NCI-H1092 treated with DMSO at 0.1 percent for 48 hours (cell line): ENCODE measurements around the gene PITPNC1.
"Not testable (repeated sequence)": the region's sequence is repeated elsewhere in the genome, so short reads cannot be mapped to it uniquely, and the experiment has no call there.

ENCODE experiments used
- DNase-seq: peaks from one replicate; lab custom pipeline; 2025; lab: John Stamatoyannopoulos, UW

Gene PITPNC1

DNA sequence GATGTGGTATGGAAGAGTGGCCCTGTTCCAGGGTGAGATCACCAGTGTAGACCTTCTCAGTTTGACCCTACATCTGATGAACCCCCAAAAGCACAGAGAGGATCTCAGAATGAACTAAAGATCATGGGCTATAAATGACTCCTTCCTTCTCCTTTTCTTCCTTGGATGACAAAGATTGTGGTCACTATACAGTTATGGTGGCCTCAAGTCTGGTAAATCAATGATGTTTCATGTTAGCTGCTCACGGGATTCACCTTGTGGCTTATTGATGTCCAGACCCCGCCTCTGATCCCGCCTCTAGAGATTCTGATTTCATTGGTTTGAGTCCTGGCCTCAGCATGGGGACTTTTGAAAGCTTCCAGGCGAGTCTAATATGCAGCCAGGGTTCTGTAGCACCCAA lies 112.2 kb downstream of the PITPNC1 start:
- DNase-seq, result no peak

- DNase-seq, result no peak
These were observed 113.4 kb downstream of the PITPNC1 start for GRCh38 chr17:67490471-67490870.

GRCh38 chr17:67491009-67491680 lies 114.1 kb downstream of the PITPNC1 start:
- peak; percentile 48 for DNase-seq

GRCh38 chr17:67491681-67492024 lies 114.6 kb downstream of the PITPNC1 start:
- DNase-seq, result no peak

DNA sequence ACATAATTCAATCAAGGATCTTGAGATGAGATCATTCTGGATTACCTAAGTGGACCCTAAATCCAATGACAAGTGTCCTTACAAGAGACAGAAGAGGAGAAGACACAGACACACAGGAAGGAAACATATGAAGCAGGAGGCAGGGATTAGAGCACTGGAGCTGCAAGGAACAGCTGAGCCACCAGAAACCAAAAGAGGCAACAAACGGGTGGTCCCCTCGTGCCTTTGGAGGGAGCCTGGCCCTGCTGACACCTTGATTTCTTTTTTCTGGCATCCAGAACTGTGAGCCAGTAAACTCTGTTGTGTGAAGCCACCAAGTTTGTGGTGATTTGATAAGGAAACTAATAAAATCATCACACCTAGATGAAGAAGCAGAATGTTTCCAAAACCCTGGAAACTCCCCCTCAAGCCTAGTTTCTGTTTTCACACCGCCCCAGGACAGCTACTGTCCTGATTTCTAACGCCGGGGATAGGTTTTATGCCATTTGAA lies 115.2 kb downstream of the PITPNC1 start:
- DNase-seq, result no peak

- no peak for DNase-seq
These were observed 115.9 kb downstream of the PITPNC1 start for GRCh38 chr17:67492824-67493517.

- no peak for DNase-seq
These were observed 116.7 kb downstream of the PITPNC1 start for GRCh38 chr17:67493812-67494211.

DNA sequence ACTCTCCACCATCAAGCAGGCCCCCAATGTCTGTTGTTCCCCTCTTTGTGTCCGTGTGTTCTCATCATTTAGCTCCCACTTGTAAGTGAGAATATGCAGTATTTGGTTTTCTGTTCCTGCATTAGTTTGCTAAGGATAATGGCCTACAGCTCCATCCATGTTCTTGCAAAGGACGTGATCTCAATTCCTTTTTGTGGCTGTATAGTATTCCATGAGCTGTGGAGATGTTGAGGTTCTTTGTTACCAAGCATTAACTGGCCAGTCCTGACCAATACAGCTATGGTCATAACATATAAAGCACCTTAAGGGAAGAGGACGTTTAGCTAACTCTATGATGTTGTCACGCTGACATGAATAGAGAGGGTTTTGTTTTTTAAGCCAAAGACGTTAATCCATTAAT lies 118.5 kb downstream of the PITPNC1 start:
- not testable (repeated sequence) for DNase-seq

DNA sequence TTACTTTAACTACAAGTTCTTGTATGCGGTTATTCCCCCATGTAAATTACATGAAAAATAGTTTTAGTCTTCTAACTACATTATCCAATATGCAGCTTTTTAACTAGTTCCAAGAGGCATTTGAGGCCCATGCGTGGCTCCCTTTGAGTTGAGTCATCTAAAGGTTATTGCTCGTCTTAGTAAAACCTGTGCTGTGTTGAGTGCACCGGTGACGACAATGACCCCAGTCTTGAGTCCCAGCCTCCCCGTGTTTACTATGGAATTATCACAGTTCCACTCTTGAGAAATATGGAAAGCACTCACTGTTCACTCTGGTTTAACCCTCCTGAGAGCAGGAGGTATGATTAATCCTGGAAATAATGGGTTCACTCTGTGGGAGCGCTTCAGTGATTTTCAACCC lies 119.2 kb downstream of the PITPNC1 start:
- no peak for DNase-seq

GRCh38 chr17:67499685-67500084 lies 122.6 kb downstream of the PITPNC1 start:
- no peak for DNase-seq

DNA sequence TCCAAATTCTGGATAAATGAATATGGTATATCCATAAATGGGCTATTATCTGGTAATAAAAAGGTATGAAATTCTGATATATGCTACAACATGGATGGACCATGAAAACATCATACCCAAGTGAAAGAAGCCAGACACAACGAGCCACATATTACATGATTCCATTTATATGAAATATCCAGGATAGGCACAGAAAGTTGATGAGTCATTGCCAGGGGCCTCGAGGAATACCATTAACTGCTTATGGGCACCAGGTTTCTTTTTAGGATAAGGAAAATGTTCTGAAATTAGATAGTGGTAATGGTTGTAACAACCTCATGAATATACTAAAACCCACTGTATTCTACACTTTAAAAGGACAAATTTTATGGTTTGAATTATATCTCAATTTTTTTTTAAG lies 123.2 kb downstream of the PITPNC1 start:
- DNase-seq, result no peak

- no peak for DNase-seq
These were observed 123.7 kb downstream of the PITPNC1 start for GRCh38 chr17:67500677-67501300.

DNA sequence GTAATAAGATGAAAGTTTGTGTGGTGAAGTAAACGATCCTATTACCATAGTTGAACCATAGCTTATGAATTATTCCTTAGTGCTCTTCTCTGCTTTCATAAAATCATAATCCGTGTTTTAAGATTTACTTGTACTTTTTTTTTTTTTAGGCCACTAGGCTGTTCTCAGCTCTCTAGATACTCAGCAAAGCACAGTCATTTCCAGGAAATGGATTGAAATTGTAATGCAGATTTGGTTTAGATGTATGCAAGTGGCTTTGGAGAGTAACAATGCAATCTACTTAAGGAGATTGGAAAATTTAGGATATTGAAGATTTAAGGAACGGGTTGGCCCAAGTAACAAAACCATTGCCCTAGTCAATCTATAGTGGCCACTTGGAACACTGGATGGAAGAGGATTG lies 125.1 kb downstream of the PITPNC1 start:
- no peak for DNase-seq

DNA sequence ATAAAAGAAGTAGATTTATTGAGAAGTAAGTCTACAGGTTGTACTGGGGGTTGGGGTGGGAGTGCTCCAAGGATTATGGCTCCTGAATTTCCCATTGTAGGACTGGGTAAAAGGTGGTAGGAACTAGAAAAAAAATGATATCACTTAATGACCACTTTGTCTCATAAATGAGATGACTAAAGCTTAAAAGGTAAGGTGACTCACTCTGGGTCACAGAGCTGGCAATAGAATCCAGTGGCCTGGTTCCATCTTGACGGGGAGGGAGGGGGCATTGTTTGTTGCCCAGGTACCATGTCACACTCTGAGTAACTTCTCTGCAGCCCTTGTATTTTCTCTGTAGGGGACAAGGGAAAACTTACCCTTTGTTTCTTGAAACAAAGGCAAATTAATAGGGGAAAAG lies 126.1 kb downstream of the PITPNC1 start:
- no peak for DNase-seq

GRCh38 chr17:67503739-67504138 lies 126.7 kb downstream of the PITPNC1 start:
- no peak for DNase-seq

DNA sequence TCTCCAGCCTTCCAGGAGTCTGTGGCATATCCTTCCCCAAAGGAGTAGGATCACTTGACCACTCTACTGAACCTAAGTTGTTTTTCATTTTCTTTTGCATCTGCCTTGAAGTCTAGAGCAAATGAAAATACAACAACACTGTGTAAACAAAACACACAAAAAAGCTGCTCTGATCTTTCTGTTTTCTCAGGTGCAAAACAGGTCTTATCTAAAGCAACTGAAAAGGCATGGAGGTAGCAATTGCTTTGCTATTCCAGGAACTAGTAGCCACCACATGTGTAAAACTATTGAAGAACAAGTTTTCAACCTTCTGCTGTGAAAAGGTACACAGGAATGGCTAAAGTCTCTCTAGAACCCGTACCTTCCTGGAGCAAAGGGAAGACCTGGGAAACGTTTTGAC lies 127.1 kb downstream of the PITPNC1 start:
- DNase-seq, result no peak

- no peak for DNase-seq
These were observed 129.9 kb downstream of the PITPNC1 start for GRCh38 chr17:67506966-67507365.

DNA sequence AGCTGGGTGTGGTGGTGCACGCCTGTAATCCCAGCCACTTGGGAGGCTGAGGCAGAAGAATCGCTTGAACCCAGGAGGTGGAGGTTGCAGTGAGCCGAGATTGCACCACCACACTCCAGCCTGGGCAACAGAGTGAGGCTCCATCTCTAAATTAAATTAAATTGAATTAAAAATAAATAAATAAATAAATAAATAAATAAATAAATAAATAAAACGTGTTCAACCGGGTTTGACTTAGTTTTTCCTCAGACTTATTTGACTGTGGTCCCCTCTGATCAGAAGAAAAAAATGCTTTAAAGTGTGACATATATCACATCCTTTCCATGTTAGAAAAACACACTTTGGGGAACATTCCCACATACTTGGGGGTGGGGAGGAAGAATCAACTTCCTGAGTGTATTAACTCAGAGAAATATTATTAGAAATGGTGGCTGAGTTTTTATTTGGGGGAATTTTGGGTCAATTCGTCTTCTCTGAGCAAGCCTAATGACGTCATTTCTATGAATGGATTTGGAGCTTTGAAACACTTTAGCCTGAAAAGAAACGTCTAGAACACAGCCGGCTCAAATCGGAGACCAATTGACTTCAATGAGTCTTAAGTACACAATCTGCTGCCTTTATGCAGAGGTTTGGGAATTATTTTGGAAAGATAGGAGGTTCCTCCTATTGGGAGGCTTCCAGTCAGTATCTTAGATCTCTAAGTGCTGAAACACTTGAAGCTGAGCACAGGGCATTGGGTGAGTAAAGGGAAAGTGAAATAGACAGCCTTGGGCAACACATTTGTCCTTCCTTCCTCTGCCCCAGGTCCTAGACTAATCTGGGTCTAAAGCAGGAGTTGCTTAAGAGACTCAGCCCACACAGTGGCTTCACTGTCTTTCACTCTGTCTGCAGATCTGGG lies 132.6 kb downstream of the PITPNC1 start:
- no peak for DNase-seq

DNA sequence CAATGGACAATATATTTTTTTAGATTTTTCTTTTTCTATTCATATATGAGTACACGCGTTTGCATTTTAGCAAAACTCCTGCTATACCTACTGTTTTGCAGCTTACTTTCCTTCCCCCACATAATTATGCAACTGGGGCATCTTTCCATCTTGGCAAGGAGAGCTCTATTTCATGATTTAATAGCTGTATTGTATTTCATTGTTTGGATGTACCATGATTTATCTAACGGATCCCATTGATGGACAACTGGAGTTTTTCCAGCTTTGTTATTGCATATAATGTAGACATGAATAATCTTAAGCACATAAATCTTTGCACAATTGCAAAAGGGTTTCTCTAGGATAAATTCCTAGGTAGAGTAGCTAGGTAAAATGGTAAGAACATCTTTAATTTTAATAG lies 133.9 kb downstream of the PITPNC1 start:
- DNase-seq, result no peak

GRCh38 chr17:67511804-67512203 lies 134.7 kb downstream of the PITPNC1 start:
- no peak for DNase-seq

DNA sequence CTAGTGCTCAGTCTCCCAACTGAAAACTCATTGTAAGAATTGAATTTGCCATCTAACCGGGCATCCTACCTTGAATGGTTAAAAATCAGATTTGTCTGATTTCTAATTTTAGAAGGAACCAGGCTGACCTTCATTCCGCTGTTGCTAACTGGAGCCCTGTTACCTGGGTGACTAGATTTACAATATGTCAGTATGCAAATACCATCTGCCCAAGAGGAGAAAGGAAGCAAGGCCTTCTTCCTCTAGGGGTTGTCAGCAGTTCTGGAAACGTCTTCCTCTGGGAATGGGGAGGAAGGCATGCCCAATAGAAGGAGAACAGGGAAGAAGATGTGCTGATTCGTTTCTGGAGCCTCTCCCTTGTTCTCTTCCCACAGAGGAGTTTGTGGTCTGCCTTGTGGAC lies 137.9 kb downstream of the PITPNC1 start:
- no peak for DNase-seq

DNA sequence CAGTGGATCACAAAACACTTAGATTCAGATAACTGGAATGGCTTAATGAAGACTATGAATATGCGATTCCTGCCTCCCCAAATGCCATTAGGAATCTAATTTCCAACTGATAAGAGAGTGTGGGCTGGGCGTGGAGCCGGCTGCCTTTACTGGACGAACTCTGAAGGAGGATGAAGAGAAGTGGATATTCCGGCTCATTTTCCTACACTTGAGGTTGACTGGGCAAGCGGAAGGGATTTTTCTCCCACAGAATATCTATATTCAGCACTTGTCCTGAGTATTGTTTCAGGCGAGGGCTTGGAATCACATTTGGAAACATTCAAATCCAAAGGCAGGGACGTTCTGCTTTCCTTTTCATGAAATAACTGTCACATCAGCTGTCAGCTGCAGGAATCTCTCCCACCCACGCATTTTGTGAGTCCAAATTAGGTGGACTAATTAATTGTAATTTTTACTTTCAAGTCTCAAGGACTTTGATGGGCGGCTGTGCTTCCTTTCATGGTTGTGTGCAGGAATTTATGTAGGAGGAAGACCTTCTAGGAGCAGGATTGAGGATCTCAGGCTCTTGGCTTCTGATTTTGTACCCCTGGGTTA lies 138.5 kb downstream of the PITPNC1 start:
- no peak for DNase-seq
